ENCODE results near the gene SPRED1. TPM values are rescaled to one million over a fixed set of nuclear protein-coding genes. Genes with fewer than 3 reads are reported as not detected.

SPRED1 gene
- total and polyA plus RNA-seq, 10 of the 15 experiments (the other 5 are each of a cell fraction or from before 2014, with no cell fraction given): 0.08 to 2.6 (median 0.22) TPM

DNA sequence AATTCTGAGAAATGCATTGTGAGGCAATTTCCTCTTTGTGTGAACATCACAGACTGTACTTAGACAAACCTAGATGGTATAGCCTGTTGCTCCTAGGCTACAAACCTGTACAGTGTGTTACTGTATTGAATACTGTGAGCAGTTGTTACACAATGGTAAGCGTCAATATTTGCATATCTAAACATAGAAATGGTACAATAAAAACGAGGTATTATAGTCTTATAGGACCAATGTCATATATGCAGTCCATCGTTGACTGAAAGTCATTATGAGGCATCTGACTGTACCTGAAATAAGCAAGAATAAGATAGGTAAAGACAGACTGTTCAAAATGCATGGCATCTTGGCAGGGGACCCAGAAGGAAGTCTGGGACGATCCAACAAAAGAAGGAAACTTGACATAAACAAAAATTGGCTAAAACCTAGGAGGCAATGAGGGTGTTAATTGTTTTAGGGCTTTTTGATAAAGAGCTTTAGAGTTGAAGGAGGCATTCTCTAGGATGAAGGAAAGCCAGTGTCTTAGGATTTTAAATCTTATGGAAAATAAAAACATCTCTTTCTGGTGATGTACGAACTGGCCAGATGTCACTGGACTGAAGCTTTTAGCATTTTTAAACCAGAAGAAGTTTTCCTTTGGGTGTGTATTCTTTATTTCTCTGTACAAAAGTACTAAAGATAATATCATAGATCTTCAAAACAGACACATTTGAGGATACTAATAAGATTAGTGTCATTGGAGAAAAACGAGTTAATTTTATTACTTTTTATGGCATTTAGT lies 9.2 kb upstream of the SPRED1 start:
- no TSS peak for BruUV-seq (replicated peaks)
- H4K20me1 ChIP-seq (ENCODE audit: control insufficient read depth, insufficient read depth): no peaks in the 10 kb centered on the region
- ChIA-PET CTCF (interaction anchor here (0.9 kb wide), 1 partner anchor 8 kb away, joined by 3 read pairs; no protein-coding TSS in a partner anchor), RAD21 (ENCODE audit: unreplicated experiment) (interaction anchor here (1.0 kb wide), 1 partner anchor 8 kb away, joined by 5 read pairs; no protein-coding TSS in a partner anchor), SMC1A (ENCODE audit: uncharacterized antibody, unreplicated experiment) (interaction anchor here (0.8 to 2.5 kb wide), 4 partner anchors 41 to 248 kb away, joined by 3 to 12 read pairs (median 3); no protein-coding TSS in a partner anchor), POLR2A (no interaction called here)
- H3K79me2 ChIP-seq (ENCODE audit: control insufficient read depth, insufficient read depth, low read length): no peaks in the 10 kb centered on the region
- no peak overlapping the region for H2AFZ ChIP-seq (ENCODE audit: control insufficient read depth, low read depth, low read length)
- TF ChIP-seq, protein P1, sequence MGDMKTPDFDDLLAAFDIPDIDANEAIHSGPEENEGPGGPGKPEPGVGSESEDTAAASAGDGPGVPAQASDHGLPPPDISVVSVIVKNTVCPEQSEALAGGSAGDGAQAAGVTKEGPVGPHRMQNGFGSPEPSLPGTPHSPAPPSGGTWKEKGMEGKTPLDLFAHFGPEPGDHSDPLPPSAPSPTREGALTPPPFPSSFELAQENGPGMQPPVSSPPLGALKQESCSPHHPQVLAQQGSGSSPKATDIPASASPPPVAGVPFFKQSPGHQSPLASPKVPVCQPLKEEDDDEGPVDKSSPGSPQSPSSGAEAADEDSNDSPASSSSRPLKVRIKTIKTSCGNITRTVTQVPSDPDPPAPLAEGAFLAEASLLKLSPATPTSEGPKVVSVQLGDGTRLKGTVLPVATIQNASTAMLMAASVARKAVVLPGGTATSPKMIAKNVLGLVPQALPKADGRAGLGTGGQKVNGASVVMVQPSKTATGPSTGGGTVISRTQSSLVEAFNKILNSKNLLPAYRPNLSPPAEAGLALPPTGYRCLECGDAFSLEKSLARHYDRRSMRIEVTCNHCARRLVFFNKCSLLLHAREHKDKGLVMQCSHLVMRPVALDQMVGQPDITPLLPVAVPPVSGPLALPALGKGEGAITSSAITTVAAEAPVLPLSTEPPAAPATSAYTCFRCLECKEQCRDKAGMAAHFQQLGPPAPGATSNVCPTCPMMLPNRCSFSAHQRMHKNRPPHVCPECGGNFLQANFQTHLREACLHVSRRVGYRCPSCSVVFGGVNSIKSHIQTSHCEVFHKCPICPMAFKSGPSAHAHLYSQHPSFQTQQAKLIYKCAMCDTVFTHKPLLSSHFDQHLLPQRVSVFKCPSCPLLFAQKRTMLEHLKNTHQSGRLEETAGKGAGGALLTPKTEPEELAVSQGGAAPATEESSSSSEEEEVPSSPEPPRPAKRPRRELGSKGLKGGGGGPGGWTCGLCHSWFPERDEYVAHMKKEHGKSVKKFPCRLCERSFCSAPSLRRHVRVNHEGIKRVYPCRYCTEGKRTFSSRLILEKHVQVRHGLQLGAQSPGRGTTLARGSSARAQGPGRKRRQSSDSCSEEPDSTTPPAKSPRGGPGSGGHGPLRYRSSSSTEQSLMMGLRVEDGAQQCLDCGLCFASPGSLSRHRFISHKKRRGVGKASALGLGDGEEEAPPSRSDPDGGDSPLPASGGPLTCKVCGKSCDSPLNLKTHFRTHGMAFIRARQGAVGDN (IDR thresholded peaks at IDR 0.05): no peak
- TF ChIP-seq ZNF622 (IDR thresholded peaks at IDR 0.05) (no peak), MYC (IDR thresholded peaks at IDR 0.05; ENCODE audit: insufficient read depth, insufficient read length, insufficient replicate concordance, low read length, severe bottlenecking) (no peak), NBN (IDR thresholded peaks at IDR 0.05) (no peak), CHD1 (IDR thresholded peaks at IDR 0.05; ENCODE audit: low read depth, low read length) (no peak)
- TF ChIP-seq, protein P2, sequence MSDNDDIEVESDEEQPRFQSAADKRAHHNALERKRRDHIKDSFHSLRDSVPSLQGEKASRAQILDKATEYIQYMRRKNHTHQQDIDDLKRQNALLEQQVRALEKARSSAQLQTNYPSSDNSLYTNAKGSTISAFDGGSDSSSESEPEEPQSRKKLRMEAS (IDR thresholded peaks at IDR 0.05; ENCODE audit: low read depth, low read length): no peak
- no peaks in the 10 kb centered on the region for H3K9me3 ChIP-seq (replicated peaks; ENCODE audit: control insufficient read depth, insufficient read depth, low read length)
- no peak overlapping the region for H3K27ac ChIP-seq (ENCODE audit: control insufficient read depth, insufficient read depth)
- no peak overlapping the region for H3K9ac ChIP-seq (ENCODE audit: control insufficient read depth, insufficient read depth, low read length)
- FAIRE-seq: peak; percentile 31
- no peak overlapping the region for H3K4me3 ChIP-seq
- no peaks in the 10 kb centered on the region; a peak in 1 of 4 replicates for H3K27me3 ChIP-seq (replicated peaks in 1 of 2; ENCODE audit: control insufficient read depth in 2 of 2, insufficient read depth in 2 of 2, low read length in 1 of 2)
- no peaks in the 10 kb centered on the region for H3K36me3 ChIP-seq (ENCODE audit: control insufficient read depth in 2 of 2, insufficient read depth in 2 of 2, low read length in 1 of 2)
- intact Hi-C loops (cut with micrococcal nuclease; ENCODE audit: unreplicated experiment): no loop called here
- WGBS (ENCODE audit: insufficient coverage, insufficient replicate concordance, low lambda C conversion rate, missing lambda C conversion rate): 8% methylated on average over 6 of the region's 6 CpGs
- in situ Hi-C loops (cut with MboI): no loop called here
- no peak for DNase-seq (ENCODE audit: low read depth, low spot score)
- H3K4me1 ChIP-seq (ENCODE audit: control insufficient read depth, insufficient read depth, low read length): peaks cover 3% of the 10 kb centered on the region; the same call in 1 of the 2 replicates
- ATAC-seq: no peak
- no peak overlapping the region for H3K4me2 ChIP-seq (ENCODE audit: control insufficient read depth, insufficient read depth)
